Measurements from ENCODE around the gene MLLT3. TPM values are rescaled to one million over a fixed set of nuclear protein-coding genes. Genes with fewer than 3 reads are reported as not detected.
A peak's percentile ranks its signal among the peaks of the same experiment; 100 is the strongest.

The MLLT3 gene
- total and polyA plus RNA-seq, 2 experiments from 2014 or later, result 13.7 to 39.2 TPM

- Histone ChIP-seq H3K9me3 (ENCODE audit: low read depth) (no peaks in the 10 kb centered on the region), H3K4me1 (ENCODE audit: insufficient read depth) (peaks cover 7% of the 10 kb centered on the region), H4K20me1 (ENCODE audit: insufficient read depth, poor library complexity, severe bottlenecking) (no peaks in the 10 kb centered on the region), H3K9me2 (replicated peaks; ENCODE audit: insufficient read depth) (no peaks in the 10 kb centered on the region), H3K36me3 (replicated peaks; ENCODE audit: insufficient read depth, low read depth) (no peaks in the 10 kb centered on the region), H2AFZ (peak overlapping the region; percentile 89), H3K4me3 (peak overlapping the region; percentile 53), H3K27ac (no peak overlapping the region), H3K4me2 (peak overlapping the region; percentile 96), H3K27me3 (no peaks in the 10 kb centered on the region), H3K79me2 (peaks cover 29% of the 10 kb centered on the region)
- WGBS (ENCODE audit: low lambda C conversion rate, missing lambda C conversion rate), result 13% methylated on average over 7 of the region's 7 CpGs
- DNase-seq (ENCODE audit: low spot score), result no peak
- TF ChIP-seq EZH2phosphoT487 (IDR thresholded peaks at IDR 0.05; ENCODE audit: low read depth, severe bottlenecking, unreplicated experiment) (no peak), EZH2 (IDR thresholded peaks at IDR 0.05; ENCODE audit: borderline replicate concordance) (no peak), CTCF (IDR thresholded peaks at IDR 0.05; ENCODE audit: poor library complexity) (no peak)
Measured at GRCh38 chr9:20623748-20624124, 1.4 kb upstream of the MLLT3 start.

DNA sequence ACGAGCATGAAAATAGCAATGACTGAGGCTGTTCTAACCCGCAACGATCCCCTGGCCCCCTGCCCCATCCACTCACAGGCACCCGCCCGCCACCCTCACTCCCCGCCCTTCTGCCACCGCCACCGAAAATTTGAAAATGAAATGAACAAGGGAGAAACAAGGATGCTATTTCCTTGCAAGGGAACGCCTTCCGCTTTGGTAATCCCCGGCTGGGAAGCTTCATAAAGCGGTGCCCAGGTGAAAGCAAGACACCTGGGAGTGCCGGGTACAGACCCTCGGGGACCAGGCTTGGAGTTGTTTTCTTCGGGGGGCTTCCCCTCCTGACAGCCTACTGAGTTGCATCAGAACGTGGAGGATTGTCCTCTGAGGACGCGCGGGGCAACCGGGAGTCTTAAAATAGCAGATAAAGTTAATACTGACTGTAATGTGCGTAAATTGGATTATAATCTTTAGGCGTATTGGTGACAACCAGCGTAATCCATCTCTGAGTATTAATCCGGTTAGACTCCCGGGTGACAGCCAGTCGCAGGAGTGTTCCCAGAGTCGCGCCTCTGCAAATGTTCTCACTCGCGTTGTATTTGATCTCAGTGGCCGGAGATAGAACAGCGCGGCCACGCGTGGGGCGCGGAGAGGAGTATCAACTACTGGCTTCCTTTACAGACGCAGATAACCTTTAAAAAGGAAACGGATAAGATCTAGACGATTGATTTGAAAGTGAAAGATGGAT lies 885 bp upstream of the MLLT3 start:
- H2AFZ ChIP-seq, result peak overlapping the region; percentile 89
- H3K79me2 ChIP-seq, result peaks cover 35% of the 10 kb centered on the region
- H3K9me2 ChIP-seq (replicated peaks; ENCODE audit: insufficient read depth), result no peaks in the 10 kb centered on the region
- no peaks in the 10 kb centered on the region for H3K9me3 ChIP-seq (ENCODE audit: low read depth)
- WGBS (ENCODE audit: low lambda C conversion rate, missing lambda C conversion rate), result 1% methylated on average over 40 of the region's 40 CpGs
- H3K4me1 ChIP-seq (ENCODE audit: insufficient read depth), result peaks cover 7% of the 10 kb centered on the region
- no peaks in the 10 kb centered on the region for H3K36me3 ChIP-seq (replicated peaks; ENCODE audit: insufficient read depth, low read depth)
- no peak overlapping the region for H3K27ac ChIP-seq
- DNase-seq (ENCODE audit: low spot score), result peak; percentile 26
- no peaks in the 10 kb centered on the region for H3K27me3 ChIP-seq
- H3K4me2 ChIP-seq, result peak overlapping the region; percentile 96
- no peaks in the 10 kb centered on the region for H4K20me1 ChIP-seq (ENCODE audit: insufficient read depth, poor library complexity, severe bottlenecking)
- H3K4me3 ChIP-seq, result peak overlapping the region; percentile 53
- TF ChIP-seq CTCF (IDR thresholded peaks at IDR 0.05; ENCODE audit: poor library complexity) (no peak), EZH2phosphoT487 (IDR thresholded peaks at IDR 0.05; ENCODE audit: low read depth, severe bottlenecking, unreplicated experiment) (no peak), EZH2 (IDR thresholded peaks at IDR 0.05; ENCODE audit: borderline replicate concordance) (no peak)

GRCh38 chr9:20621471-20622329 lies 599 bp downstream of the MLLT3 start:
- no peaks in the 10 kb centered on the region for H3K27me3 ChIP-seq
- H2AFZ ChIP-seq, result peak overlapping the region; percentile 70
- peak overlapping the region; percentile 86 for H3K4me3 ChIP-seq
- H3K9me2 ChIP-seq (replicated peaks; ENCODE audit: insufficient read depth), result no peaks in the 10 kb centered on the region
- TF ChIP-seq EZH2phosphoT487 (IDR thresholded peaks at IDR 0.05; ENCODE audit: low read depth, severe bottlenecking, unreplicated experiment) (no peak), EZH2 (IDR thresholded peaks at IDR 0.05; ENCODE audit: borderline replicate concordance) (no peak), CTCF (IDR thresholded peaks at IDR 0.05; ENCODE audit: poor library complexity) (no peak)
- H3K36me3 ChIP-seq (replicated peaks; ENCODE audit: insufficient read depth, low read depth), result no peaks in the 10 kb centered on the region
- H3K79me2 ChIP-seq, result peaks cover 50% of the 10 kb centered on the region
- 2% methylated on average over 59 of the region's 82 CpGs for WGBS (ENCODE audit: low lambda C conversion rate, missing lambda C conversion rate)
- no peaks in the 10 kb centered on the region for H4K20me1 ChIP-seq (ENCODE audit: insufficient read depth, poor library complexity, severe bottlenecking)
- H3K27ac ChIP-seq, result peak overlapping the region; percentile 87
- H3K4me1 ChIP-seq (ENCODE audit: insufficient read depth), result peaks cover 7% of the 10 kb centered on the region
- H3K4me2 ChIP-seq, result peak overlapping the region; percentile 96
- no peaks in the 10 kb centered on the region for H3K9me3 ChIP-seq (ENCODE audit: low read depth)
- peak; percentile 78 for DNase-seq (ENCODE audit: low spot score)
